ENCODE results near the gene BABAM2. TPM values are rescaled to one million over a fixed set of nuclear protein-coding genes. Genes with fewer than 3 reads are reported as not detected.

Gene BABAM2
- polyA plus RNA-seq, 1 experiment: 32.6 TPM

- ChIA-PET CTCF (no interaction called here), POLR2A (no interaction called here)
- Histone ChIP-seq H3K36me3 (ENCODE audit: control insufficient read depth, insufficient read depth, low read length) (no peaks in the 10 kb centered on the region), H3K4me3 (ENCODE audit: low read depth, low read length) (no peak overlapping the region), H3K27me3 (ENCODE audit: control insufficient read depth, insufficient read depth, low read length) (no peaks in the 10 kb centered on the region)
- no peak for TF ChIP-seq CTCF (IDR thresholded peaks at IDR 0.05; ENCODE audit: insufficient read depth, low read depth, low read length)
- DNase-seq (ENCODE audit: low read depth): no peak
These were observed 456.7 kb downstream of the BABAM2 start for GRCh38 chr2:28347193-28347592.

- ChIA-PET CTCF (no interaction called here), POLR2A (no interaction called here)
- H3K4me3 ChIP-seq (ENCODE audit: low read depth, low read length): no peak overlapping the region
- no peak for DNase-seq (ENCODE audit: low read depth)
- TF ChIP-seq CTCF (IDR thresholded peaks at IDR 0.05; ENCODE audit: insufficient read depth, low read depth, low read length): no peak
- no peaks in the 10 kb centered on the region for H3K27me3 ChIP-seq (ENCODE audit: control insufficient read depth, insufficient read depth, low read length)
- no peaks in the 10 kb centered on the region for H3K36me3 ChIP-seq (ENCODE audit: control insufficient read depth, insufficient read depth, low read length)
These were observed 457.1 kb downstream of the BABAM2 start for GRCh38 chr2:28347596-28347995.

- Histone ChIP-seq H3K4me3 (ENCODE audit: low read depth, low read length) (no peak overlapping the region), H3K27me3 (ENCODE audit: control insufficient read depth, insufficient read depth, low read length) (no peaks in the 10 kb centered on the region), H3K36me3 (ENCODE audit: control insufficient read depth, insufficient read depth, low read length) (no peaks in the 10 kb centered on the region)
- POLR2A ChIA-PET: no interaction called here
- DNase-seq (ENCODE audit: low read depth): no peak
- no peak for TF ChIP-seq CTCF (IDR thresholded peaks at IDR 0.05; ENCODE audit: insufficient read depth, low read depth, low read length)
- CTCF ChIA-PET: interaction anchor here (1.6 kb wide), 1 partner anchor 20 kb away, joined by 3 read pairs; no protein-coding TSS in a partner anchor
These were observed 457.6 kb downstream of the BABAM2 start for GRCh38 chr2:28348149-28348567.

- DNase-seq (ENCODE audit: low read depth): no peak
- H3K27me3 ChIP-seq (ENCODE audit: control insufficient read depth, insufficient read depth, low read length): no peaks in the 10 kb centered on the region
- no peak overlapping the region for H3K4me3 ChIP-seq (ENCODE audit: low read depth, low read length)
- no peak for TF ChIP-seq CTCF (IDR thresholded peaks at IDR 0.05; ENCODE audit: insufficient read depth, low read depth, low read length)
- no peaks in the 10 kb centered on the region for H3K36me3 ChIP-seq (ENCODE audit: control insufficient read depth, insufficient read depth, low read length)
- CTCF ChIA-PET: interaction anchor here (1.6 kb wide), 1 partner anchor 21 kb away, joined by 3 read pairs; no protein-coding TSS in a partner anchor
- POLR2A ChIA-PET: no interaction called here
These were observed 458.4 kb downstream of the BABAM2 start for GRCh38 chr2:28348921-28349320.

- DNase-seq (ENCODE audit: low read depth): no peak
- CTCF ChIA-PET: interaction anchor here (0.6 to 1.6 kb wide), 4 partner anchors 9 to 73 kb away, joined by 3 to 4 read pairs (median 4); no protein-coding TSS in a partner anchor
- Histone ChIP-seq H3K27me3 (ENCODE audit: control insufficient read depth, insufficient read depth, low read length) (no peaks in the 10 kb centered on the region), H3K4me3 (ENCODE audit: low read depth, low read length) (no peak overlapping the region), H3K36me3 (ENCODE audit: control insufficient read depth, insufficient read depth, low read length) (no peaks in the 10 kb centered on the region)
- POLR2A ChIA-PET: interaction anchor here (0.5 to 0.6 kb wide), 2 partner anchors 406 to 456 kb away, joined by 3 to 15 read pairs; no protein-coding TSS in a partner anchor
- no peak for TF ChIP-seq CTCF (IDR thresholded peaks at IDR 0.05; ENCODE audit: insufficient read depth, low read depth, low read length)
These were observed 459.1 kb downstream of the BABAM2 start for GRCh38 chr2:28349546-28350165.

Data from BJ (cell line).